Upper lobe of left lung (tissue), 4 donors: ENCODE results near the gene CNPY1.

Experiments
- CTCF ChIP-seq, 6 experiments: fragments of 450-650 bp in 4 of 6; fragments of 200-600 bp in 2 of 6; sonication (generic) in 2 of 6; IDR thresholded peaks; one replicate each; pipeline ENCODE4 v1.5.1; 2016 to 2019; ENCODE audit warnings: antibody characterized with exemption in 6 of 6
- POLR2A ChIP-seq, 4 donors: fragments of 450-650 bp; IDR thresholded peaks; one replicate each; pipeline ENCODE4 v1.5.1; 2016 to 2017; ENCODE audit warnings: antibody characterized with exemption in 4 of 4, mild to moderate bottlenecking in 2 of 4
- POLR2AphosphoS5 ChIP-seq, 2 donors: sonication (generic); formaldehyde crosslinking; IDR thresholded peaks; one replicate each; pipeline ENCODE4 v1.5.1; 2017; ENCODE audit warnings: antibody characterized with exemption in 2 of 2

GRCh38 chr7:155532792-155533119 is 13.6 kb downstream of the CNPY1 start:
- no peak for TF ChIP-seq CTCF (IDR thresholded peaks at IDR 0.05)
- TF ChIP-seq POLR2A (IDR thresholded peaks at IDR 0.05): no peak
- no peak for TF ChIP-seq POLR2AphosphoS5 (IDR thresholded peaks at IDR 0.05)
